K562 (cell line): ENCODE measurements around the gene SLX4IP.

Source experiments
- BACH1 ChIP-seq: fragments of 200-800 bp; sonication (Bioruptor generic); IDR thresholded peaks from 2 replicates; pipeline ENCODE4 v1.6.1; 2016; ENCODE audit warnings: missing genetic modification characterization, missing compliant biosample characterization
- CREBBP ChIP-seq: IDR thresholded peaks from one replicate; pipeline ENCODE4 v1.6.1; 2012; ENCODE audit warnings: low read depth, mild to moderate bottlenecking, control low read depth, inconsistent platforms, low read length
- CTCF ChIP-seq, 3 experiments: IDR thresholded peaks in 2 of 3; conservative IDR thresholded peaks in 1 of 3; 2 replicates each; pipeline ENCODE4 v1.5.1; 2011 to 2012; ENCODE audit warnings: low read length in 3 of 3, mild to moderate bottlenecking in 3 of 3, control low read depth in 2 of 3, improper control_type of control experiment in 1 of 3, inconsistent platforms in 1 of 3, low read depth in 1 of 3, mixed read lengths in 1 of 3, moderate library complexity in 1 of 3; ENCODE audit not compliant: insufficient read depth in 2 of 3
- DNMT1 ChIP-seq: fragments of 450-650 bp; IDR thresholded peaks from 2 replicates; pipeline ENCODE4 v1.6.1; 2016; ENCODE audit warnings: antibody characterized with exemption, mild to moderate bottlenecking
- FIP1L1 ChIP-seq: fragments of 200-400 bp; formaldehyde crosslinking; IDR thresholded peaks from 2 replicates; pipeline ENCODE4 v1.6.1; 2018; ENCODE audit warnings: mild to moderate bottlenecking, low read depth, low read length; ENCODE audit not compliant: poor library complexity, severe bottlenecking
- MEF2A ChIP-seq: IDR thresholded peaks from 2 replicates; pipeline ENCODE4 v1.6.1; 2011; ENCODE audit warnings: low read depth, mild to moderate bottlenecking, low read length, moderate library complexity; ENCODE audit not compliant: control insufficient read depth
- NR3C1 ChIP-seq: sonication (generic); formaldehyde crosslinking; IDR thresholded peaks from 2 replicates; pipeline ENCODE4 v1.8.1; 2022; ENCODE audit warnings: missing genetic modification reagents
- ZBTB7A ChIP-seq: IDR thresholded peaks from 2 replicates; pipeline ENCODE4 v1.6.1; 2011; ENCODE audit warnings: low read depth, mild to moderate bottlenecking, low read length, moderate library complexity, borderline replicate concordance; ENCODE audit not compliant: control insufficient read depth
- ZKSCAN1 ChIP-seq: fragments of 150-350 bp; IDR thresholded peaks from 2 replicates; pipeline ENCODE4 v1.6.1; 2016; ENCODE audit warnings: low read depth, low read length
- ZNF384 ChIP-seq: IDR thresholded peaks from 2 replicates; pipeline ENCODE4 v1.6.1; 2012; ENCODE audit warnings: low read depth, low read length, improper control_type of control experiment

GRCh38 chr20:10487142-10488136, 52.3 kb downstream of the SLX4IP start:
- TF ChIP-seq ZBTB7A, result no peak
- TF ChIP-seq BACH1, result no peak
- TF ChIP-seq MEF2A, result no peak
- TF ChIP-seq DNMT1, result no peak
- TF ChIP-seq ZNF384, result no peak
- no peak for TF ChIP-seq CREBBP
- no peak for TF ChIP-seq FIP1L1
- no peak for TF ChIP-seq ZKSCAN1
- no peak for TF ChIP-seq CTCF (IDR thresholded peaks at IDR 0.05 in 2 of 3, conservative IDR thresholded peaks at IDR 0.05 in 1 of 3; ENCODE audit: insufficient read depth in 2 of 3, low read depth in 1 of 3, low read length in 3 of 3)
- TF ChIP-seq NR3C1 (CRISPR knock-in tag), result no peak
